Measurements from ENCODE around the gene TAF1A. TPM values are rescaled to one million over a fixed set of nuclear protein-coding genes. Genes with fewer than 3 reads are reported as not detected.

The TAF1A gene
- total and polyA plus RNA-seq, 4 donors, result 1.1 to 5.2 (median 2.9) TPM

DNA sequence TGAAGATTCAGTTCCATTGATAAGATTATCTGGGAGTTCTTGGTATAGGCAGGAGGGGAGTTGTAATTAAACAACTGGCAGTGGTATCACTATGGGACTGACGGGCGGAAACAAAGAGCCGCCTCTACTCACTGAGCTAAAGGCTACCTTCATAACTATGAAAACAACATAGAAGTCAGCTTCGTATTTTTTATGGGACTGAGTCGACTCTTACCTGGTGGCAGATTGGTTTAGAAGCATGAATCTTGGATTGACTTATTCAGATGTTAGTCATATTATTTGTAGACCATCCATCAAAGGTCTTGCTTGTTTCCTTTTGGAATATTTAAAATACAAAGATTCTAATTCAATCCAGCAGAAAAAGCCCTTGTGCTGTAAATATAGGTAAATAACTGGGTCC is 35.6 kb downstream of the TAF1A start:
- no peaks in the 10 kb centered on the region for H3K9me3 ChIP-seq (ENCODE audit: control insufficient read depth in 4 of 4, low read length in 3 of 4)
- no peak overlapping the region for H3K27ac ChIP-seq (ENCODE audit: low read depth in 1 of 2, low read length in 2 of 2)
- peaks cover 0 to 27% (median 12%) of the 10 kb centered on the region in 4 donors for H3K4me1 ChIP-seq (ENCODE audit: control insufficient read depth in 4 of 4, insufficient read depth in 4 of 4, low read length in 3 of 4)
- 97% methylated on average over 5 of the region's 5 CpGs for WGBS
- H3K36me3 ChIP-seq (ENCODE audit: control insufficient read depth in 4 of 4, insufficient read depth in 3 of 4, low read depth in 1 of 4, low read length in 3 of 4), result peaks cover 0 to under 1% (median 0%) of the 10 kb centered on the region in 4 donors
- TF ChIP-seq JUND (IDR thresholded peaks at IDR 0.05) (no peak), TAF1 (conservative IDR thresholded peaks at IDR 0.05) (no peak), FOXA2 (IDR thresholded peaks at IDR 0.05) (no peak), GABPA (IDR thresholded peaks at IDR 0.05 in 1 of 2, conservative IDR thresholded peaks at IDR 0.05 in 1 of 2) (no peak), RAD21 (IDR thresholded peaks at IDR 0.05) (no peak), SP1 (IDR thresholded peaks at IDR 0.05) (no peak), NR2F2 (IDR thresholded peaks at IDR 0.05) (no peak), HNF4A (conservative IDR thresholded peaks at IDR 0.05) (no peak), RXRA (IDR thresholded peaks at IDR 0.05) (no peak), YY1 (IDR thresholded peaks at IDR 0.05) (no peak), EGR1 (IDR thresholded peaks at IDR 0.05; ENCODE audit: low read depth in 2 of 2) (no peak), HNF4G (IDR thresholded peaks at IDR 0.05) (no peak), FOXA1 (IDR thresholded peaks at IDR 0.05) (no peak)
- TF ChIP-seq, protein P1, sequence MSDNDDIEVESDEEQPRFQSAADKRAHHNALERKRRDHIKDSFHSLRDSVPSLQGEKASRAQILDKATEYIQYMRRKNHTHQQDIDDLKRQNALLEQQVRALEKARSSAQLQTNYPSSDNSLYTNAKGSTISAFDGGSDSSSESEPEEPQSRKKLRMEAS (IDR thresholded peaks at IDR 0.05), result no peak
- TF ChIP-seq, protein P2, sequence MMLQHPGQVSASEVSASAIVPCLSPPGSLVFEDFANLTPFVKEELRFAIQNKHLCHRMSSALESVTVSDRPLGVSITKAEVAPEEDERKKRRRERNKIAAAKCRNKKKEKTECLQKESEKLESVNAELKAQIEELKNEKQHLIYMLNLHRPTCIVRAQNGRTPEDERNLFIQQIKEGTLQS (IDR thresholded peaks at IDR 0.05), result no peak
- TF ChIP-seq, protein P3, sequence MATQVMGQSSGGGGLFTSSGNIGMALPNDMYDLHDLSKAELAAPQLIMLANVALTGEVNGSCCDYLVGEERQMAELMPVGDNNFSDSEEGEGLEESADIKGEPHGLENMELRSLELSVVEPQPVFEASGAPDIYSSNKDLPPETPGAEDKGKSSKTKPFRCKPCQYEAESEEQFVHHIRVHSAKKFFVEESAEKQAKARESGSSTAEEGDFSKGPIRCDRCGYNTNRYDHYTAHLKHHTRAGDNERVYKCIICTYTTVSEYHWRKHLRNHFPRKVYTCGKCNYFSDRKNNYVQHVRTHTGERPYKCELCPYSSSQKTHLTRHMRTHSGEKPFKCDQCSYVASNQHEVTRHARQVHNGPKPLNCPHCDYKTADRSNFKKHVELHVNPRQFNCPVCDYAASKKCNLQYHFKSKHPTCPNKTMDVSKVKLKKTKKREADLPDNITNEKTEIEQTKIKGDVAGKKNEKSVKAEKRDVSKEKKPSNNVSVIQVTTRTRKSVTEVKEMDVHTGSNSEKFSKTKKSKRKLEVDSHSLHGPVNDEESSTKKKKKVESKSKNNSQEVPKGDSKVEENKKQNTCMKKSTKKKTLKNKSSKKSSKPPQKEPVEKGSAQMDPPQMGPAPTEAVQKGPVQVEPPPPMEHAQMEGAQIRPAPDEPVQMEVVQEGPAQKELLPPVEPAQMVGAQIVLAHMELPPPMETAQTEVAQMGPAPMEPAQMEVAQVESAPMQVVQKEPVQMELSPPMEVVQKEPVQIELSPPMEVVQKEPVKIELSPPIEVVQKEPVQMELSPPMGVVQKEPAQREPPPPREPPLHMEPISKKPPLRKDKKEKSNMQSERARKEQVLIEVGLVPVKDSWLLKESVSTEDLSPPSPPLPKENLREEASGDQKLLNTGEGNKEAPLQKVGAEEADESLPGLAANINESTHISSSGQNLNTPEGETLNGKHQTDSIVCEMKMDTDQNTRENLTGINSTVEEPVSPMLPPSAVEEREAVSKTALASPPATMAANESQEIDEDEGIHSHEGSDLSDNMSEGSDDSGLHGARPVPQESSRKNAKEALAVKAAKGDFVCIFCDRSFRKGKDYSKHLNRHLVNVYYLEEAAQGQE (IDR thresholded peaks at IDR 0.05), result no peak
- TF ChIP-seq, protein P4, sequence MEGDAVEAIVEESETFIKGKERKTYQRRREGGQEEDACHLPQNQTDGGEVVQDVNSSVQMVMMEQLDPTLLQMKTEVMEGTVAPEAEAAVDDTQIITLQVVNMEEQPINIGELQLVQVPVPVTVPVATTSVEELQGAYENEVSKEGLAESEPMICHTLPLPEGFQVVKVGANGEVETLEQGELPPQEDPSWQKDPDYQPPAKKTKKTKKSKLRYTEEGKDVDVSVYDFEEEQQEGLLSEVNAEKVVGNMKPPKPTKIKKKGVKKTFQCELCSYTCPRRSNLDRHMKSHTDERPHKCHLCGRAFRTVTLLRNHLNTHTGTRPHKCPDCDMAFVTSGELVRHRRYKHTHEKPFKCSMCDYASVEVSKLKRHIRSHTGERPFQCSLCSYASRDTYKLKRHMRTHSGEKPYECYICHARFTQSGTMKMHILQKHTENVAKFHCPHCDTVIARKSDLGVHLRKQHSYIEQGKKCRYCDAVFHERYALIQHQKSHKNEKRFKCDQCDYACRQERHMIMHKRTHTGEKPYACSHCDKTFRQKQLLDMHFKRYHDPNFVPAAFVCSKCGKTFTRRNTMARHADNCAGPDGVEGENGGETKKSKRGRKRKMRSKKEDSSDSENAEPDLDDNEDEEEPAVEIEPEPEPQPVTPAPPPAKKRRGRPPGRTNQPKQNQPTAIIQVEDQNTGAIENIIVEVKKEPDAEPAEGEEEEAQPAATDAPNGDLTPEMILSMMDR (IDR thresholded peaks at IDR 0.05; ENCODE audit: low read depth, low read length, missing input control), result no peak
- TF ChIP-seq, protein P5, sequence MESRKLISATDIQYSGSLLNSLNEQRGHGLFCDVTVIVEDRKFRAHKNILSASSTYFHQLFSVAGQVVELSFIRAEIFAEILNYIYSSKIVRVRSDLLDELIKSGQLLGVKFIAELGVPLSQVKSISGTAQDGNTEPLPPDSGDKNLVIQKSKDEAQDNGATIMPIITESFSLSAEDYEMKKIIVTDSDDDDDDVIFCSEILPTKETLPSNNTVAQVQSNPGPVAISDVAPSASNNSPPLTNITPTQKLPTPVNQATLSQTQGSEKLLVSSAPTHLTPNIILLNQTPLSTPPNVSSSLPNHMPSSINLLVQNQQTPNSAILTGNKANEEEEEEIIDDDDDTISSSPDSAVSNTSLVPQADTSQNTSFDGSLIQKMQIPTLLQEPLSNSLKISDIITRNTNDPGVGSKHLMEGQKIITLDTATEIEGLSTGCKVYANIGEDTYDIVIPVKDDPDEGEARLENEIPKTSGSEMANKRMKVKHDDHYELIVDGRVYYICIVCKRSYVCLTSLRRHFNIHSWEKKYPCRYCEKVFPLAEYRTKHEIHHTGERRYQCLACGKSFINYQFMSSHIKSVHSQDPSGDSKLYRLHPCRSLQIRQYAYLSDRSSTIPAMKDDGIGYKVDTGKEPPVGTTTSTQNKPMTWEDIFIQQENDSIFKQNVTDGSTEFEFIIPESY (IDR thresholded peaks at IDR 0.05), result no peak
- H3K9ac ChIP-seq (ENCODE audit: low read depth in 1 of 2, low read length in 2 of 2), result no peak overlapping the region
- H3K27me3 ChIP-seq (ENCODE audit: control insufficient read depth in 4 of 4, insufficient read depth in 4 of 4, low read length in 3 of 4), result no peaks in the 10 kb centered on the region
- no peak for DNase-seq (ENCODE audit: low spot score)
- no peak overlapping the region for H3K4me3 ChIP-seq (ENCODE audit: low read depth in 1 of 3, low read length in 3 of 3)
